Caco-2 (cell line): ENCODE data around the gene FASTKD2. TPM values are rescaled to one million over a fixed set of nuclear protein-coding genes. Genes with fewer than 3 reads are reported as not detected.

ENCODE experiments used
- BruUV-seq: library from RNA; stranded (reverse); fragments of 400-500 nt; replicated peaks from 2 replicates; lab custom pipeline; 2021; lab: Mats Ljungman, UMichigan
- CTCF ChIA-PET: fragments of 300-600 bp; sonication (Branson Sonifier 250); formaldehyde crosslinking; loops from one replicate; lab custom pipeline; 2022; ENCODE audit warnings: antibody characterized with exemption; lab: Charles Lee
- POLR2A ChIA-PET: fragments of 300-600 bp; sonication (Branson Sonifier 250); formaldehyde crosslinking; loops from one replicate; lab custom pipeline; 2022; ENCODE audit warnings: antibody characterized with exemption; lab: Charles Lee
- DNase-seq, 2 experiments: peaks; one replicate each; pipeline versions ENCODE4 v3.0.0 to v3.0.0-alpha.2; 2020 to 2022
- H3K27me3 ChIP-seq: replicated peaks from 2 replicates; pipeline ENCODE4 v1.6.0; 2011; ENCODE audit warnings: low read length; ENCODE audit not compliant: control insufficient read depth, insufficient read depth
- H3K36me3 ChIP-seq: 2 replicates; pipeline ENCODE4 v1.5.1; 2011; ENCODE audit warnings: low read length; ENCODE audit not compliant: control insufficient read depth, insufficient read depth
- H3K4me1 ChIP-seq: fragments of 250-450 bp; sonication (Bioruptor Pico); 2 replicates; pipeline ENCODE4 v1.5.1; 2020; ENCODE audit warnings: mild to moderate bottlenecking
- H3K4me3 ChIP-seq: 2 replicates; pipeline ENCODE4 v1.5.1; 2011; ENCODE audit warnings: low read depth, mild to moderate bottlenecking, control low read depth, low read length
- H3K9me3 ChIP-seq: fragments of 250-450 bp; sonication (Bioruptor Pico); 2 replicates; pipeline ENCODE4 v1.5.1; 2020; ENCODE audit warnings: mild to moderate bottlenecking, moderate library complexity
- H3K27ac Mint-ChIP-seq: one replicate; pipeline ENCODE4 v1.8.0; 2022; ENCODE audit warnings: mixed read lengths; ENCODE audit not compliant: unreplicated experiment
- H3K27me3 Mint-ChIP-seq: one replicate; pipeline ENCODE4 v1.8.0; 2022; ENCODE audit warnings: mixed read lengths; ENCODE audit not compliant: insufficient read depth, unreplicated experiment
- H3K36me3 Mint-ChIP-seq: one replicate; pipeline ENCODE4 v1.8.0; 2022; ENCODE audit warnings: mild to moderate bottlenecking, mixed read lengths; ENCODE audit not compliant: insufficient read depth, unreplicated experiment
- H3K4me1 Mint-ChIP-seq: one replicate; pipeline ENCODE4 v1.8.0; 2022; ENCODE audit warnings: low read depth, mixed read lengths; ENCODE audit not compliant: unreplicated experiment
- H3K4me3 Mint-ChIP-seq: one replicate; pipeline ENCODE4 v1.8.0; 2022; ENCODE audit warnings: mild to moderate bottlenecking, moderate library complexity, mixed read lengths; ENCODE audit not compliant: unreplicated experiment
- H3K9me3 Mint-ChIP-seq: one replicate; pipeline ENCODE4 v1.8.0; 2022; ENCODE audit warnings: mixed read lengths; ENCODE audit not compliant: unreplicated experiment
- CTCF ChIP-seq, 2 experiments: fragments of 200-600 bp in 1 of 2; IDR thresholded peaks; 1 replicate in 1 of 2; 2 replicates in 1 of 2; pipeline versions ENCODE4 v1.5.1 to v1.8.0; 2011 to 2022; ENCODE audit warnings: antibody characterized with exemption in 1 of 2, control low read depth in 1 of 2, inconsistent platforms in 1 of 2, low read depth in 1 of 2, low read length in 1 of 2, mild to moderate bottlenecking in 1 of 2, moderate library complexity in 1 of 2; ENCODE audit not compliant: insufficient read depth in 1 of 2, severe bottlenecking in 1 of 2, unreplicated experiment in 1 of 2
- intact Hi-C: fragments of 100-400 bp; cut with micrococcal nuclease; formaldehyde crosslinking; loops from one replicate; pipeline ENCODE4 v1.10.0; 2022; ENCODE audit not compliant: unreplicated experiment
- total RNA-seq: library from RNA; stranded (reverse); gene quantifications from 2 replicates; pipeline ENCODE4 v1.2.3, GENCODE V29; 2022

The FASTKD2 gene
- total RNA-seq, 1 experiment from 2014 or later = 29.8 TPM

DNA sequence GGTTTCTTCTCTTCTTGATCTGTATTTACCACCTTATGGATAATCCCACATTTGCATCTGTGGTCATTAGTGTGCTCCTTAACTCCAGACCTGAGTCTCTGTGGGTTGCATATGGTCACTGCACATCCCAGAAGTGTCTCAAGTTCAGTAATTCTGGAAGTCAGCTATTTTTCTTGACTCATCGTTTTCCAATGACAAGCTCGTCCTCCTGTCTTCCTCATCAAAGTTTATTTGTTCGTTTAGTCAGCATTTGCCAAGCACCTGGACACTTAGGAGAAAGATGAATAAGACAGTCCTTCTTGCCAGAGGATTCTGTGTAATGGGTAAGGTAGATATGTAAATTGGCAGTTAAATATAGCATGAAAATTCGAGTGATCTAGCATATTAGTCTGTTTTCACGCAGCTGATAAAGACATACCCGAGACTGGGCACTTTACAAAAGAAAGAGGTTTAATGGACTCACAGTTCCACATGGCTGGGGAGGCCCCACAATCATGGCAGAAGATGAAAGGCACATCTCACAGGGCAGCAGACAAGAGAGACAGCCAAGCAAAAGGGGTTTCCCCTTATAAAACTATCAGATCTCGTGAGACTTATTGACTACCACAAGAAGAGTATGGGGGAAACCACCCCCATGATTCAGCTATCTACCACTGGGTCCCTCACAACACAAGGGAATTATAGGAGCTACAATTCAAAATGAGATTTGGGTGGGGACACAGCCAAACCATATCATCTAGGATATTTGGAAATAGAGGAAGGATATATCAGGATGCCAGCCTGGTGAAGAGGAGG lies 19.4 kb downstream of the FASTKD2 start:
- no peak for TF ChIP-seq CTCF (IDR thresholded peaks at IDR 0.05; ENCODE audit: insufficient read depth in 1 of 2, low read depth in 1 of 2, low read length in 1 of 2, severe bottlenecking in 1 of 2, unreplicated experiment in 1 of 2)
- peaks cover 46% of the 10 kb centered on the region for H3K36me3 Mint-ChIP-seq
- no peak overlapping the region for H3K27ac Mint-ChIP-seq

DNA sequence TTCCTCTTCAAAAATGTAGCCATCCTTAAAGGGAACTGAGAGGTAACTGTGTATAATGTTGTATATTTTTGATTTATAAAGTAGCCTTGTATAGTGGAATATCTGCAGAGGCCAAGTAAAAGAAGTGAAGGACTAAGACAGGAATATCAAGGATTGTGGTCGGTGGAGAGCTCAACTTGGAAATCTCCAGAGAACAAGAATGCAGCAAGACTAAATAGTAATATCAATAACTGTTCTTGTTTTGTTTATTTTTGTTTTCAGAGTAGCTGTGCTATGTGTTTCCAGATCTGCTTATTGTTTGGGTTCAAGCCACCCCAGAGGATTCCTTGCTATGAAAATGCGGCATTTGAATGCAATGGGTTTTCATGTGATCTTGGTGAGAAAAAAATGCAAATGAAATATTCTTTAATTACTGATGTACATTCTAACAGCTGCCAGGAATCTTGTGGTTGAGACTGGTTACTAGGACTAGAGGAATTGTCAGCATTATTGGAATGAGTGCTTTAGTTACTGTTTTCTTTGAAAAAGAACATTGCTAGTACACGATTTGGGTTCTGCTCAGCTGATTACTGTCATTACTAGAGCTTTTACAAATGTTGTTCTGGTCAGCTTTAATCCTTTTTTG lies 25.0 kb downstream of the FASTKD2 start:
- H3K4me1 ChIP-seq = no peaks in the 10 kb centered on the region
- CTCF ChIA-PET = no interaction called here
- H3K4me1 Mint-ChIP-seq = no peaks in the 10 kb centered on the region
- DNase-seq = no peak
- peaks cover 2% of the 10 kb centered on the region; the same call in 1 of the 2 replicates for H3K36me3 ChIP-seq
- H3K4me3 ChIP-seq = no peak overlapping the region
- intact Hi-C loops = no loop called here
- POLR2A ChIA-PET = no interaction called here
- no peaks in the 10 kb centered on the region for H3K27me3 ChIP-seq
- peaks cover 61% of the 10 kb centered on the region for H3K36me3 Mint-ChIP-seq
- H3K9me3 ChIP-seq = no peaks in the 10 kb centered on the region
- no peak for TF ChIP-seq CTCF (IDR thresholded peaks at IDR 0.05; ENCODE audit: insufficient read depth in 1 of 2, low read depth in 1 of 2, low read length in 1 of 2, severe bottlenecking in 1 of 2, unreplicated experiment in 1 of 2)
- H3K27ac Mint-ChIP-seq = no peak overlapping the region
- H3K4me3 Mint-ChIP-seq = no peak overlapping the region
- no peaks in the 10 kb centered on the region for H3K27me3 Mint-ChIP-seq
- BruUV-seq = no TSS peak
- no peaks in the 10 kb centered on the region for H3K9me3 Mint-ChIP-seq

More for the DNA sequence above, 19.4 kb downstream of the FASTKD2 start:
- no peaks in the 10 kb centered on the region for H3K27me3 ChIP-seq
- intact Hi-C loops = no loop called here
- no TSS peak for BruUV-seq
- Mint-ChIP-seq H3K4me1 (no peaks in the 10 kb centered on the region), H3K9me3 (peaks cover 9% of the 10 kb centered on the region), H3K4me3 (no peak overlapping the region), H3K27me3 (no peaks in the 10 kb centered on the region)
- DNase-seq = no peak
- H3K4me3 ChIP-seq = no peak overlapping the region
- peaks cover 5% of the 10 kb centered on the region for H3K36me3 ChIP-seq
- H3K9me3 ChIP-seq = no peaks in the 10 kb centered on the region
- CTCF ChIA-PET = no interaction called here
- POLR2A ChIA-PET = no interaction called here
- no peaks in the 10 kb centered on the region for H3K4me1 ChIP-seq

- DNase-seq = no peak
- H3K36me3 ChIP-seq = peaks cover 1% of the 10 kb centered on the region; the same call in 1 of the 2 replicates
- Mint-ChIP-seq H3K4me3 (no peak overlapping the region), H3K36me3 (peaks cover 52% of the 10 kb centered on the region), H3K4me1 (no peaks in the 10 kb centered on the region), H3K27ac (no peak overlapping the region), H3K27me3 (no peaks in the 10 kb centered on the region), H3K9me3 (no peaks in the 10 kb centered on the region)
- no peak for TF ChIP-seq CTCF (IDR thresholded peaks at IDR 0.05; ENCODE audit: insufficient read depth in 1 of 2, low read depth in 1 of 2, low read length in 1 of 2, severe bottlenecking in 1 of 2, unreplicated experiment in 1 of 2)
- ChIA-PET CTCF (no interaction called here), POLR2A (no interaction called here)
- no peaks in the 10 kb centered on the region for H3K4me1 ChIP-seq
- H3K27me3 ChIP-seq = no peaks in the 10 kb centered on the region
- no peaks in the 10 kb centered on the region for H3K9me3 ChIP-seq
- intact Hi-C loops = no loop called here
- BruUV-seq = no TSS peak
- no peak overlapping the region for H3K4me3 ChIP-seq
Measured at GRCh38 chr2:206792645-206793044, 27.2 kb downstream of the FASTKD2 start.
